Prostate gland (tissue), 2 donors: ENCODE measurements around the gene PTPRJ.

Source experiments
- POLR2AphosphoS5 ChIP-seq: sonication (generic); formaldehyde crosslinking; IDR thresholded peaks from one replicate; pipeline ENCODE4 v1.6.1; 2017; ENCODE audit warnings: antibody characterized with exemption
- TF ChIP-seq, protein P1 (sequence below), 4 experiments: fragments of 200-600 bp in 2 of 4; fragments of 450-650 bp in 2 of 4; sonication (generic) in 2 of 4; IDR thresholded peaks; 1 replicate in 3 of 4; 2 replicates in 1 of 4; pipeline ENCODE4 v1.5.1; 2016 to 2019; ENCODE audit warnings: antibody characterized with exemption in 4 of 4, mild to moderate bottlenecking in 2 of 4, moderate library complexity in 2 of 4

DNA sequence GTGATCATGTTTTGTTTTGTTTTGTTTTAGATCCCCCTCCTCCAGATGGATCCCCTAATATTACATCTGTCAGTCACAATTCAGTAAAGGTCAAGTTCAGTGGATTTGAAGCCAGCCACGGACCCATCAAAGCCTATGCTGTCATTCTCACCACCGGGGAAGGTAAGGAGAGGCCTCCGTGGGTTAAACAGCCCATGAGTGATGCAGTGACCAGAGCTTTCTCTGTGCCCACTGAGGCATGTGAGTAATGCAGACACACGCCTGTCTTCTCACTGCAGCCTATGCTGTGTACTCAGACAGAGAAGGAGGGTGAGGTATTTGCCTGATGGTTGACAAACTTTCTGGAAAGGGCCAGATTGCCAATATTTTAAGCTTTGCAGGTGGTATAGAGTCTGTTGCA, 162.5 kb downstream of the PTPRJ start:
- TF ChIP-seq, protein P1, sequence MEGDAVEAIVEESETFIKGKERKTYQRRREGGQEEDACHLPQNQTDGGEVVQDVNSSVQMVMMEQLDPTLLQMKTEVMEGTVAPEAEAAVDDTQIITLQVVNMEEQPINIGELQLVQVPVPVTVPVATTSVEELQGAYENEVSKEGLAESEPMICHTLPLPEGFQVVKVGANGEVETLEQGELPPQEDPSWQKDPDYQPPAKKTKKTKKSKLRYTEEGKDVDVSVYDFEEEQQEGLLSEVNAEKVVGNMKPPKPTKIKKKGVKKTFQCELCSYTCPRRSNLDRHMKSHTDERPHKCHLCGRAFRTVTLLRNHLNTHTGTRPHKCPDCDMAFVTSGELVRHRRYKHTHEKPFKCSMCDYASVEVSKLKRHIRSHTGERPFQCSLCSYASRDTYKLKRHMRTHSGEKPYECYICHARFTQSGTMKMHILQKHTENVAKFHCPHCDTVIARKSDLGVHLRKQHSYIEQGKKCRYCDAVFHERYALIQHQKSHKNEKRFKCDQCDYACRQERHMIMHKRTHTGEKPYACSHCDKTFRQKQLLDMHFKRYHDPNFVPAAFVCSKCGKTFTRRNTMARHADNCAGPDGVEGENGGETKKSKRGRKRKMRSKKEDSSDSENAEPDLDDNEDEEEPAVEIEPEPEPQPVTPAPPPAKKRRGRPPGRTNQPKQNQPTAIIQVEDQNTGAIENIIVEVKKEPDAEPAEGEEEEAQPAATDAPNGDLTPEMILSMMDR (IDR thresholded peaks at IDR 0.05): no peak
- TF ChIP-seq POLR2AphosphoS5: no peak
